ENCODE measurements around the gene DDX39A. TPM values are rescaled to one million over a fixed set of nuclear protein-coding genes. Genes with fewer than 3 reads are reported as not detected.

DDX39A gene
- total RNA-seq, 2 experiments from 2014 or later = 217 to 226 TPM

DNA sequence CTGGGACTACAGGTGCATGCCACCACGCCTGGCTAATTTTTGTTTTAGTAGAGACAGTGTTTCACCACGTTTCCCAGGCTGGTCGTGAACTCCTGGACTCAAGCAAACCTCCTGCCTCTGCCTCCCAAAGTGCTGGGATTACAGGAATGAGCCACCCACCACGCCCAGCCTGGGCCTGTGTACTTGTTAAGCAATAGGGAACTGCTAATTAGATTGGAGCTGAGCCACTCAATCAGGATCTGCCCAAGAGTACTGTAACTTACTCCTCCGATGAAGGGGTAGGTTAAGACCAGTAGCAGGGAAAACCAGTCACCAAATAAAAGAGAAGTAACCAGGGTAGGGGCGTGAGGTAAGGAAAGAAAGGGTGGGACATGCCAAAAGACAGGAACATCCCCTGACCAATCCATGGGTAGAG is 2.3 kb downstream of the DDX39A start:
- Mint-ChIP-seq H3K9me3 (no peaks in the 10 kb centered on the region), H3K36me3 (ENCODE audit: low read depth) (peaks cover 52% of the 10 kb centered on the region), H3K4me3 (peak overlapping the region; percentile 93), H3K4me1 (ENCODE audit: low read depth) (peaks cover 41% of the 10 kb centered on the region), H3K27ac (peak overlapping the region; percentile 89), H3K27me3 (no peaks in the 10 kb centered on the region)
- ChIA-PET CTCF (interaction anchor here (0.9 to 4.1 kb wide), 4 partner anchors 10 to 55 kb away, joined by 3 to 21 read pairs (median 8); no protein-coding TSS in a partner anchor), POLR2A (interaction anchor here (0.6 to 8.9 kb wide), 8 partner anchors 11 to 83 kb away, joined by 3 to 58 read pairs (median 3); partner anchors contain the start of gene ADGRE5)
- DNase-seq = no peak
- no peak for ATAC-seq
- TF ChIP-seq, protein P1, sequence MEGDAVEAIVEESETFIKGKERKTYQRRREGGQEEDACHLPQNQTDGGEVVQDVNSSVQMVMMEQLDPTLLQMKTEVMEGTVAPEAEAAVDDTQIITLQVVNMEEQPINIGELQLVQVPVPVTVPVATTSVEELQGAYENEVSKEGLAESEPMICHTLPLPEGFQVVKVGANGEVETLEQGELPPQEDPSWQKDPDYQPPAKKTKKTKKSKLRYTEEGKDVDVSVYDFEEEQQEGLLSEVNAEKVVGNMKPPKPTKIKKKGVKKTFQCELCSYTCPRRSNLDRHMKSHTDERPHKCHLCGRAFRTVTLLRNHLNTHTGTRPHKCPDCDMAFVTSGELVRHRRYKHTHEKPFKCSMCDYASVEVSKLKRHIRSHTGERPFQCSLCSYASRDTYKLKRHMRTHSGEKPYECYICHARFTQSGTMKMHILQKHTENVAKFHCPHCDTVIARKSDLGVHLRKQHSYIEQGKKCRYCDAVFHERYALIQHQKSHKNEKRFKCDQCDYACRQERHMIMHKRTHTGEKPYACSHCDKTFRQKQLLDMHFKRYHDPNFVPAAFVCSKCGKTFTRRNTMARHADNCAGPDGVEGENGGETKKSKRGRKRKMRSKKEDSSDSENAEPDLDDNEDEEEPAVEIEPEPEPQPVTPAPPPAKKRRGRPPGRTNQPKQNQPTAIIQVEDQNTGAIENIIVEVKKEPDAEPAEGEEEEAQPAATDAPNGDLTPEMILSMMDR (IDR thresholded peaks at IDR 0.05) = no peak
- intact Hi-C loops (cut with micrococcal nuclease) = no loop called here

DNA sequence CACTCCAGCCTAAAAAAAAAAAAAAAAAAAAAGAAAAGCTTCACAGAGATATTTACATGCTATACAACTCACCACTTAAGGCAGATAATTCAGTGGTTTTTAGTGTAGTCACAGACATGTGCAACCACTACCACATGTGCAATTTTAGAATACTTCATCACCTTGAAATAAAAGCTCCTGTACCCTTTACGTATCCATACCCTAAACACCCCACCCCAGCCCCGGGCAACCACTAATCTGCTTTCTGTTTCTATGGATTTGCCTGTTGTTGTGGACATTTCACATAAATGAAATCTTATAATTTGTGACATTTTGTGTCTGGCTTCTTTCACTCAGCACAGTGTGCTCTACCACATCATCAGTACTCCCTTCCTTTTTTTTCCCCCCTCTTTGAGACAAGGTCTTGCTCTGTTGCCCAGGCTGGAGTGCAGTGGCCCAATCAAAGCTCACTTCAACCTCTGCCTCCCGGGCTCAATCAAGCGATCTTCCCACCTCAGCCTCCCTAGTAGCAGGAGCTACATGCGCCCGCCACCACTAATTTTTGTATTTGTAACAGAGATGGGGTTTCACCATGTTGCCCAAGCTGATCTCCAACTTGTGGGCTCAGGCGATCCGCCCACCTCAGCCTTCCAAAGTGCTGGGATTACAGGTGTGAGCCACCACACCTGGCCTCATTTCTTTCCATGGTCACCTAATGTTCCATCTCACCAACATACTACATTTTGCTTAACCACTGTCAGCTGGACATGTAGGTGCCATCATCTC is 4.0 kb downstream of the DDX39A start:
- peaks cover 66% of the 10 kb centered on the region for H3K36me3 Mint-ChIP-seq (ENCODE audit: low read depth)
- H3K4me3 Mint-ChIP-seq = peak overlapping the region; percentile 93
- TF ChIP-seq, protein P1 (IDR thresholded peaks at IDR 0.05) = no peak
- H3K9me3 Mint-ChIP-seq = no peaks in the 10 kb centered on the region
- DNase-seq = no peak
- ChIA-PET POLR2A (interaction anchor here (1.3 to 8.9 kb wide), 5 partner anchors 9 to 57 kb away, joined by 3 to 58 read pairs (median 5); partner anchors contain the start of gene ADGRE5), CTCF (interaction anchor here (0.7 to 3.0 kb wide), 6 partner anchors 9 to 68 kb away, joined by 3 to 21 read pairs (median 4); no protein-coding TSS in a partner anchor)
- ATAC-seq = no peak
- intact Hi-C loops (cut with micrococcal nuclease) = no loop called here
- H3K27ac Mint-ChIP-seq = peak overlapping the region; percentile 82
- H3K27me3 Mint-ChIP-seq = no peaks in the 10 kb centered on the region
- peaks cover 43% of the 10 kb centered on the region for H3K4me1 Mint-ChIP-seq (ENCODE audit: low read depth)

DNA sequence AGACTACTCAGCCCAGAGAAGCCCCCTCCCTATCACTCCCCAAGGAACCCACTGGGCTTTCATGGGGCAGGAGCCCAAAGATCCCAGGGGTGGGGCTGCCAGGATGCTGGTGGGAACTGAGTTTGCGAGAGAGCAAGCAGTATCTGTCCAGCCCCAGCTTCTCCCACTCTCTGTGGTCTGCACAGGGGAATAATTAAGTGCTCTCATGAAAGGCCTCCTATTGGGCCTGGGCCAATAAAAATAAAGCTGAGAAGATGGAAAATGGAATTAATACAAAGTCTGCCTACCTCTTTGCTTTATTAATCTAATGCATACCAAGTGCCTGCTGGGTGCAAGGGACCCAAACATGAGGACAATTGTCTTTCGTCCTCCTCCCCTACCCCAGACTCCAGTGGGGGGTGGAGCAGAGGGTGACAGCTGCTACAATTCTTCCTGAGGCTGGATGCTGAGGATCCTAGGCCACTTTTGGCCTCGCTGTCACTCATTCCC is 5.4 kb downstream of the DDX39A start:
- ATAC-seq = no peak
- ChIA-PET CTCF (interaction anchor here (1.0 to 3.0 kb wide), 4 partner anchors 8 to 56 kb away, joined by 3 to 21 read pairs (median 6); no protein-coding TSS in a partner anchor), POLR2A (interaction anchor here (0.6 to 8.9 kb wide), 8 partner anchors 7 to 241 kb away, joined by 3 to 58 read pairs (median 4); partner anchors contain the start of gene ADGRE5)
- no peak for DNase-seq
- Mint-ChIP-seq H3K4me1 (ENCODE audit: low read depth) (peaks cover 51% of the 10 kb centered on the region), H3K4me3 (no peak overlapping the region), H3K36me3 (ENCODE audit: low read depth) (peaks cover 75% of the 10 kb centered on the region), H3K27me3 (no peaks in the 10 kb centered on the region), H3K9me3 (no peaks in the 10 kb centered on the region), H3K27ac (peak overlapping the region; percentile 78)
- TF ChIP-seq, protein P1 (IDR thresholded peaks at IDR 0.05) = no peak
- intact Hi-C loops (cut with micrococcal nuclease) = no loop called here

DNA sequence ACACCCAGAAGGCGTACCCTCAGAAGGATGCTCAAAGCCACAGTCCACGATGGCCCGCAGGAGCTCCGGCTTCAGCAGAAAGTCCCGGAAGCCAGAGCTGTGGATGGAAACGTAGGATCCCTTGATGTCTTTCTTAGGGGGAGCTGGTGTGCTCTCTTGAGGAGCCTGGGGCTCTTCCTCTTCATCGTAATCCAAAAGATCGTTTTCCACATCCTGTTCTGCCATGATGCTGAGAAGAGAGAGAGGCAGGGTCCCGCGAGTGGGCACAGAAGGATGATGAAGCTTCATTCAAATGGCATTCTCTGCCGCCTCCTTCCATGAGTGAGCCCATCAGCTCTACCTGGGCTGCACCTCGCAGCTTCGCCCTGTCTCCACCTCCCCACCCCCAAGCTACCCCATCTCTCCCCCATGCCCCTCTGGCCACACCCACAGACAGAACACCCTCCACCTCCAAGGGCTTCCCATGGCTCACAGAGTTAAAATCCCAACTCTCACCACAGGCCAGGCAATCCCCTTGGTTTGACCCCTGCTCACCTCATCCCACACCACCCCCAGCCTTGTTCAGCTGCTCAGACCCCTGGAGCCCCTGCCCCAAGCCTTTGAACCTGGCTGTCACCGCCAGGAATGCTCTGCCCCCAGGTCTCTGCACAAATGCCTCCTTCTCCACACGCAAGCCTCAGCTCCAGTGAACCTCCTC is 6.0 kb downstream of the DDX39A start:
- POLR2A ChIA-PET = interaction anchor here (0.6 to 8.9 kb wide), 7 partner anchors 7 to 240 kb away, joined by 3 to 58 read pairs (median 5); partner anchors contain the start of gene ADGRE5
- peaks cover 56% of the 10 kb centered on the region for H3K4me1 Mint-ChIP-seq (ENCODE audit: low read depth)
- H3K27me3 Mint-ChIP-seq = no peaks in the 10 kb centered on the region
- CTCF ChIA-PET = interaction anchor here (1.0 to 2.3 kb wide), 3 partner anchors 26 to 55 kb away, joined by 3 to 6 read pairs (median 6); no protein-coding TSS in a partner anchor
- H3K9me3 Mint-ChIP-seq = no peaks in the 10 kb centered on the region
- peaks cover 78% of the 10 kb centered on the region for H3K36me3 Mint-ChIP-seq (ENCODE audit: low read depth)
- no peak for DNase-seq
- no peak overlapping the region for H3K4me3 Mint-ChIP-seq
- TF ChIP-seq, protein P1 (IDR thresholded peaks at IDR 0.05) = no peak
- intact Hi-C loops (cut with micrococcal nuclease) = no loop called here
- no peak for ATAC-seq
- H3K27ac Mint-ChIP-seq = peak overlapping the region; percentile 78

Measured in activated CD8-positive, alpha-beta T cell treated with anti-CD3 and anti-CD28 coated beads for 36 hours (primary cell).